ENCODE data around the gene ACKR2.

ACKR2 gene

DNA sequence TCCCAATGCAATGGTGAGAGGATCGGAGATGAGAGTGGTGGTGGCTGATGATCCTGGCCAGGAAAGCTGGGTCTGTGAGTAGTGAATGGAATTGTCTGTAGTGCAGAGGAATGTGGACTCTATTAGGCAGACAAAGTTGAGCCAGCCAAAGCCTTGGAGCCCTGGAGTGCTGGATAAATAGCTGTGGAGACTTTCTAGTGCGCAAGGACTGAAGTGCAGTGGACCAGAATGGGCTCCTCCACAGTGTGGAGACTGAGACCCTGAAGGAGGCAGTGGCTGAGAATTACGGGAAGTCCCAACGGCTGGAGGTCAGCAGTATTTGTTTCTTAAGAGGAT, 97.6 kb downstream of the ACKR2 start:
- H3K27ac ChIP-seq, result no peak overlapping the region
- DNase-seq (ENCODE audit: low spot score), result no peak
- ChIA-PET POLR2A (ENCODE audit: low non-redundant PET) (no interaction called here), CTCF (no interaction called here)
- TF ChIP-seq, protein P1, sequence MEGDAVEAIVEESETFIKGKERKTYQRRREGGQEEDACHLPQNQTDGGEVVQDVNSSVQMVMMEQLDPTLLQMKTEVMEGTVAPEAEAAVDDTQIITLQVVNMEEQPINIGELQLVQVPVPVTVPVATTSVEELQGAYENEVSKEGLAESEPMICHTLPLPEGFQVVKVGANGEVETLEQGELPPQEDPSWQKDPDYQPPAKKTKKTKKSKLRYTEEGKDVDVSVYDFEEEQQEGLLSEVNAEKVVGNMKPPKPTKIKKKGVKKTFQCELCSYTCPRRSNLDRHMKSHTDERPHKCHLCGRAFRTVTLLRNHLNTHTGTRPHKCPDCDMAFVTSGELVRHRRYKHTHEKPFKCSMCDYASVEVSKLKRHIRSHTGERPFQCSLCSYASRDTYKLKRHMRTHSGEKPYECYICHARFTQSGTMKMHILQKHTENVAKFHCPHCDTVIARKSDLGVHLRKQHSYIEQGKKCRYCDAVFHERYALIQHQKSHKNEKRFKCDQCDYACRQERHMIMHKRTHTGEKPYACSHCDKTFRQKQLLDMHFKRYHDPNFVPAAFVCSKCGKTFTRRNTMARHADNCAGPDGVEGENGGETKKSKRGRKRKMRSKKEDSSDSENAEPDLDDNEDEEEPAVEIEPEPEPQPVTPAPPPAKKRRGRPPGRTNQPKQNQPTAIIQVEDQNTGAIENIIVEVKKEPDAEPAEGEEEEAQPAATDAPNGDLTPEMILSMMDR (conservative IDR thresholded peaks at IDR 0.05; ENCODE audit: low read depth), result no peak

DNA sequence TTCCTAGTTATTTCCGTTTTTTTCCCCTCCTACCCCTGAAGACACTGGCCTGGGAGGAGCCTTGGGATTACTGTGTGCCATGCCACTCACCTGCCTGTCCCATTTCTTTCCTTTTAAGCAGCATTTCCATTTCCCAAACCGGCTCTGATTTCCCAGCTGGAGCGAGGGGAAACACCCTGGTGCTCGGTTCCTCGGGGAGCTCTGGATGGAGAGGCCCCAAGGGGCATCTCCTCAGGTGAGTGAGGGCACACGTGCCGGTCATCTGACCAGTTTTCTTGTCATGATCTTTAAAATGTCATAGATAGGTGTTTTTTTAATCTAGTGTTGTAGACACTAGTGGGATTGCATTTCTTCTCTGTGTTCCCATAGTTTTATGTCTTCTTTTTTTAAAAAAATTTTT, 99.4 kb downstream of the ACKR2 start:
- H3K27ac ChIP-seq, result no peak overlapping the region
- ChIA-PET POLR2A (ENCODE audit: low non-redundant PET) (no interaction called here), CTCF (interaction anchor here (0.6 kb wide), 1 partner anchor 69 kb away, joined by 3 read pairs; no protein-coding TSS in a partner anchor)
- TF ChIP-seq, protein P1 (conservative IDR thresholded peaks at IDR 0.05; ENCODE audit: low read depth), result no peak
- DNase-seq (ENCODE audit: low spot score), result no peak

GRCh38 chr3:42911551-42911950, 102.3 kb downstream of the ACKR2 start:
- ChIA-PET POLR2A (ENCODE audit: low non-redundant PET) (no interaction called here), CTCF (no interaction called here)
- DNase-seq (ENCODE audit: low spot score), result no peak
- no peak overlapping the region for H3K27ac ChIP-seq
- TF ChIP-seq, protein P1 (conservative IDR thresholded peaks at IDR 0.05; ENCODE audit: low read depth), result no peak

- no peak overlapping the region for H3K27ac ChIP-seq
- ChIA-PET POLR2A (ENCODE audit: low non-redundant PET) (interaction anchor here (0.5 kb wide), 1 partner anchor 16 kb away, joined by 3 read pairs; no protein-coding TSS in a partner anchor), CTCF (interaction anchor here (0.9 kb wide), 1 partner anchor 34 kb away, joined by 6 read pairs; no protein-coding TSS in a partner anchor)
- TF ChIP-seq, protein P1 (conservative IDR thresholded peaks at IDR 0.05; ENCODE audit: low read depth), result no peak
- DNase-seq (ENCODE audit: low spot score), result no peak
Observed at GRCh38 chr3:42914771-42915515, 105.7 kb downstream of the ACKR2 start.
